Stimulated activated CD4-positive, alpha-beta T cell treated with anti-CD3 and anti-CD28 coated beads, Interleukin-4, amount 100 ng/mL, for 24 hours (primary cell): Measurements from ENCODE around the gene VRK2.
"Not testable (repeated sequence)": the region's sequence is repeated elsewhere in the genome, so short reads cannot be mapped to it uniquely, and the experiment has no call there.

Experiments
- DNase-seq: peaks from one replicate; pipeline ENCODE4 v3.0.0-alpha.2; 2020

The VRK2 gene

DNA sequence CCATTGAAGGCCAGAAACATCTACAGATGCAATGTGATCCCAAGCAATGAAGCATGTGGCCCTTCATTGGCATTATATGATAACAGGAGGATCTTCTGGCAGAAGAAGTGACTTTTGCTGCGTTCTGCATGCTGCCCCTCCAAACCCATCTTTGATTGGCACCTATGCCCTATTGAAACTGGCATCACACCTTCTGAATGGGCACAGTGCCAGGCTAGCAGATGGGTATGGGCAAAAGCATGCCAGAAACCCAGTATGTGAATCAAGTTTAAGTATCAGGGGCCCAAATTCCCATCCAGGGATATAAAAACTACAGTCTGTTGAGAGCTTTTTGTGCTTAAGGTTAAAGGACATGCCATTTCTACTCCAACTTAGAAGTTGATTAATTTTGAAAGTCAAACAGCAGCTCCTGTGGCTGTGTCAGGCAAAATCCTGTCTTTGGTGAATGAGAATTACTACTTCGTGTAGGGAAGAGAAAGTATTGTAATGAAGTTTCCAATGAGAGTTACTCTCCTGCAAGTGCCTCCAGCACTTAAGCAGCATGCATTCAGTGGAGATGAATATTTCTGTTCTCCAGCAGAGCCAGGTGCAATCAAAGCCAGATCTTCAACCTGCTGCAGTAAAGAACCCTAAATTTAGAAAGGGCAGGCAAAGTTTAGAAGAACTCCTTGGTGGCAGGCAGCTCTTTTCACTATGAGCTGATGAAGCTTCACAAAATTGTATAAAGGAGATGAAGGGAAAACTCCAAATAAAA is 8.6 kb downstream of the VRK2 start:
- DNase-seq: no peak

DNA sequence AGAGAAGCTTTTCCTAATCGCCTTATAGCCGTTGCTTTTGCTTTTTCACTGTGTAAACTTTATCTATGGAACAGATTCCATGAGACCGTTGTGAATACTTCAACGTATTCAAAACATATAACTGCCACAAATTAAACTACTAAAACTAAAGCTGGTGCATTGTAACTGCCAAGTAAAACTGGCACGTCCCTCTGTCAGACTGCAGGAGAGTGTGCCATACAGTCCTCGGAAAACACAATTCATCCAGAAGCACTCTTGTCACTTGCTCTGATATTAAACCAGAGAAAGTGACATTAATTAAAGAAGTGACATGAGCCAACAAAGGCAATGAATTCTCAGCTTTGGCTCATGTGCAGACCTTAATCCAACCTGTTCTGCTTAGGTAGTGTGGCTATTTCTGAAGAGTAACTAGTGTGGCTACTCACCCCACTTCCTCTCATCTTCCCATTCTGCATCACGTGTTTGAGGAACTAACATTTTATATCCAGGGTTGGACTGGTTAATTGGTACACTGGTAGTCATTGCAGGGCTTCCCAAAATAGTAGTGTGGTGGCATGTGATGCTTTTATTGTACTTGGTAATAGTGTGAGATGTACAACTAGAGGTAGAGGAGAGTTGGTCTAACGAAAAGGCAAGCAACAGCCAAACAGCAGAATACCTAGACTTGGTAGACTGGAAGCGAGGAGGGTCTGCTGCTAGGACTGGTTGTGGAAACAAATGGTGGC is 9.7 kb downstream of the VRK2 start:
- no peak for DNase-seq

DNA sequence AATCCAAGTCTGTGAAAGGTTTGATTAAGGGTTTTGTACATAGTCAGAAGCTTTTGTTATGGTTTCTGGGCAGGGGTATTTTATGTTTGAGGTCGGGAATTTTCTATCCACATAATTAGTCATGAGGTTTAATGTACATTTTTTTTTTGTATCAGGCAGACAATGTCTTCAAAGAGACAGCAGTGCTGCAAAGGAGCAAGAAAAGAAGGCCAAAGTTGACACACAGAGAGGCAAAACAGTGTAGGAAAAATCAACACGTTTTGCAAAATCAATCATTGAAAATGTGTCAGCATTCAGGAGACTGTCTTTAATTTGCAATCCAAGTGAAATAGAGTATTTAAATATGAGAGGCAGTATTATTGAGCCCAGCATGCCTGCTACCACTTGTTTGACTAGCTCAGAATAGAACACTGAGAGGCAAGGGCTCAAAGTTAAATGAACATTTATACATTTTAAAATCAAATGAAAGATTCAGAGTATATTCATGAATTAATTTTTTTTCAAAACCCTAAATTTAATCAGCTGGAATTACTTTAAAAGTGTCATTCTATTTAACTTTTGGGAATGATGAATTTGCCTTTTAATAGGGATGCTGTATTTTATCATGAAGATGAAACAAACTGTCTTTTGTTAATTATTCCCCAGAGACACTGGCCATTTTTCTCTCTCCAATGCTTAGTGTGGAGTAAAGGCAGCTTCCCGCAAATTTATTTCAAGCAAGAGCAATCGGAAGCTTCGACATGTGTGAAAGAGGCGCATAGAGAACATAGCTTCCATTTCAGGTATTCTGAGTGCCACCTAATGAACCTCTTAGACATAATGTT is 11.3 kb downstream of the VRK2 start:
- DNase-seq: no peak

DNA sequence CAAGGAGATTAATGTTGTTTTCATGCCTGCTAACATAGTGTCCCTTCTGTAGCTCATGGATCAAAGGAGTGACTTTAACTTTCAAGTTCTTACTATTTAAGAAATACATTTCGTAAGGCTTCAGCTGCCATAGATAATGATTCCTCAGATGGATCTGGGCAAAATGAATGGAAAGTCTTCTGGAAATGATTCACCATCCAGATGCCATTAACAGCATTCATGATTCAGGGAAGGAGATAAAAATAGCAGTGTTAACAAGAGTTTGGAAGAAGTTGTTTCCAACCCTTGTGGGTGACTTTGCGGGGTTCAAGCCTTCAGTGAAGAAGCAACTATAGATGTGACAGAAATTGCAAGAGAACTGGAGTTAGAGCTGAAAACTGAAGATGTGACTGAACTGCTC is 17.0 kb downstream of the VRK2 start:
- no peak for DNase-seq

DNA sequence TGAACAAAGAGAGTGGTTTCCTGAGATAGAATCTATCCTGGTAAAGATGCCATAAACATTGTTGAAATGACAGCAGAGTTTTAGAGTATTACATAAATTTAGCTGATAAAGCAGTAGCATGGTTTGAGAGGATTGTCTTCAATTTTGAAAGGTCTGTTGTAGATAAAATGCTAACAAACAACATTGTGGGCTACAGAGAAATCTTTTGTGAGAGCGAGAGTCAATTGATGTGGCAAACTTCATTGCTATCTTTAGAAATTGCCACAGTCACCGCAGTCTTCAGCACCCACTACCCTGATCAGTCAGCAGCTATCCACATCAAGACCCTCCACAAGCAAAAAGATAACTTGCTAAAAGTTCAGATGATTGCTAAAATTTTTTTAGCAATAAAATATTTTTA is 17.5 kb downstream of the VRK2 start:
- no peak for DNase-seq

DNA sequence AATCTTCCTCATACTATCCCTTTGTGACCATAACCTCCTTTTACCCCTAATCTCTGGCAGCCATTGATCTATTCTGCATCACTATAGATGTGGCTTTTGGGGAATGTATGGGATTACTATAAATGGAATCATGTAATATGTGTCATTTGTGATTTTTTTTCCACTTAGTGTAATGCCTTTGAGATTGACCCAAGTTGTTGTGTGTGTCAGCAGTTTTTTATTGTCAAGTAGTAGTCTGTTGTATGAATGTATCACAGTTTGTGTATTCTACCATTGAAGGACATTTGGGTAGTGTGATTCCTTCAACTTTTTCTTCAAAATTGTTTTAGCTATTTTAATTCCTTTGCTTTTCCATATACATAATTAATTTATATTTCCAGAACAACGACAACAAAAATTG is 18.6 kb downstream of the VRK2 start:
- DNase-seq: no peak

DNA sequence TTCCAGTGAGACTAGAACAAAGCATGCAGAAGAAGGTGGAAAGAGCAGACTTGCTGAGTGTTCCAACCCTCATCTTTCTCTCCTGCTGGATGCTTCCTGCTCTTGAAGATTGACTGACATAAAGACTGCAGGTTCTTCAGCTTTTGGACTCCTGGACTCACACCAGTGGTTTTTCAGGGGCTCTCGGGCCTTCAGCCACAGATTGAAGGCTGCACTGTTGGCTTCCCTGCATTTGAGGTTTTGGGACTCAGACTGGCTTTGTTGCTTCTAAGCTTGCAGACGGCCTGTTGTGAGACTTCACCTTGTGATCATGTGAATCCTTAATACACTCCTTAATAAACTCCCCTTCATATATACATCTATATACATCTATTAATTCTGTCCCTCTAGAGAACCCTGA is 20.4 kb downstream of the VRK2 start:
- DNase-seq: no peak

DNA sequence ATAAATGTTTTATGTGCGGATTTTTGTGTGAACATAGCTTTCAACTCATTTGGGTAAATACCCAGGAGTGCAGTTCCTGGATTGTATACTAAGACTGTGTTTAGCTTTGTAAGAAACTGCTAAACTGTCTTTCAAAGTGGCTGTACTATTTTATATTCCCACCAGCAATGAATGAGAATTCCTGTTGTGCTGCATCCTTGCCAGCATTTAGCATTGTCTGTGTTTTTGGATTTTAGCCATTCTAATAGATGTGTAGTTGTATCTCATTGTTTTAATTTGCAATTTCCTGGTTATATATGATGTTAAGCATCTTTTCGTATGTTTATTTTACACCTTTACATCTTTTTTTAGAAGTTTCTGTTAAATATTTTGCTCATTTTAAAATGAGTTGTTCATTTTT is 24.2 kb downstream of the VRK2 start:
- no peak for DNase-seq

DNA sequence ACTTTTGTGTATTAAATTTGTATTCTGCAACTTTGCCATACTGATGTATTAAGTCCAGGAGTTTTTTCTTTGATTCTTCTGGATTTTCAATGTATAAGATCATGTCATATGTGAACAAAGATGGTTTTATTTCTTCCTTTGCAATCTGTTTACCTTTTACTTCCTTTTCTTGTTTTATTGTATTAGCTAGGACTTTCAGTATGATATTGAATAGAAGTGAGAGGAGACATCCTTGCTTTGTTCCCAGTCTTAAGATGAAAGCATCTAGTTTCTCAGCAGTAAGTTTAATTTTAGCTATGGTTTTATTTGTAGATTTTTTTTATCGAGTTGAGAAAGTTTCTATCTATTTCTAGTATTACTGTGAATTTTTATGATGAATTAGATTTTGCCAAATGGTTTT is 25.5 kb downstream of the VRK2 start:
- no peak for DNase-seq

DNA sequence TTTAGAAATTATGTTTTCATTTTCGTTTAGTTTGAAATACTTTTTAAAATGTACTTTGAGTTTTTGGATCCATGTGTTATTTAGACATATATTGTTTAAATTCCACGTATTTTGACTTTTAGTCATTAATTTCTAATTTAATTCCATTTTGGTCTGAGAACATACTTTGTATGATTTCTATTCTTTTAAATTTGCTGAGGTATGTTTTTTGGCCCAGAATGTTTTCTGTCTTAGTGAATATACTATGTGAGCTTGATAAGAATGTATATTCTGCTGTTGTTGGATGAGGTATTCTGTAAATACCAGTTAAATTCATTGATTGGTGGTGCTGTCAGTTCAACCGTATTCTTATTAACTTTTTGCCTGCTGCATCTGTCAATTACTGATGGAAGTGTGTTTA is 26.4 kb downstream of the VRK2 start:
- DNase-seq: no peak

DNA sequence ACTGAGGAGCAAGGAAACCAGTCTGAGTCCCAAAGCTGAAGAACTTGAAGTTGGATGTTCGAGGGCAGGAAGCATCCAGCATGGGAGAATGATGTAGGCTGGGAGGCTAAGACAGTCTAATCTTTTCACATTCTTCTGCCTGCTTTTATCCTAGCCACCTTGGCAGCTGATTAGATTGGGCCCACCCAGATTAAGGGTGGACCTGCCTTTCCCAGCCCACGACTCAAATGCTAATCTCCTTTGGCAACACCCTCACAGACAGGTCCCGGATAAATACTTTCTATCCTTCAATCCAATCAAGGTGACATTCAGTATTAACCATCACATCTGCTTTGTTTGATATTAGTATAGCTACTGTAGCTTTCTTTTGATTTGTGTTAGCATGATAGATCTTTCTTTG is 27.1 kb downstream of the VRK2 start:
- DNase-seq: no peak

DNA sequence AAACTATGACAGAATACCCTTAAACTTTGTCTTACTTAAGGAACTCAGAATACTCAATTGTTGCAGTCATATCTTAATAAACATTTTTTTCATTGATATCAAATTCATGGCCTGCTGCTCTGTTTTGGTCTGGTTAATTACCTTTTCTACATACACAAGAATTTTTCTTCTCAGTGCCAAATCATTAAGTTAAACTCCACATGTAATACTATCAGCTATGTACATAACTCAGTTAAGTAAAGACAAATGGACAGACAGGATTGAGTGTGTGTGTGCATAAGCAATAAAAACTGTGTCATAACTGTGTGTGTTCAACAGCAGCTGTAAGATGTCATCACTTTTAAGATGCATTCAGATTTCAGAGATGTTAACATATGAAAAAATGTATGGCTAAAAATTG is 34.4 kb downstream of the VRK2 start:
- no peak for DNase-seq

DNA sequence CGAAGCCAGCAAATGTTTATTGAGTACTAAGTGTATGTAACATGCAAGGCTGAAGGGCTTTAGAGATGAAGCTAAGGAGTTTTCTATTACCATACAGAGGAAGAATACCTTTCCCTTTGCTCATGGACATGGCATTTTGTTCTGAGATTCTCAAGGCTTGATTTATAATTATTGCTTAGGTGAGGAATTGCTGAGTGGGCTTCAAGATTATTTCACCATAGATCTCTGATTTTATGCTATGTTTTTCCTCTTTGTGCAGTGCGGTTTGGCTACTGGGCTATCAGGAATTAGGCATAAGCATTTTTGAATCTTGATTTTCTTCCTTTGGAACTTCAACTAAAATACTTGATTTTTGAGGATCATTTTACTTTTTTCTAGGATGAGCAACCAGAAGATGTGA is 42.5 kb downstream of the VRK2 start:
- DNase-seq: no peak

DNA sequence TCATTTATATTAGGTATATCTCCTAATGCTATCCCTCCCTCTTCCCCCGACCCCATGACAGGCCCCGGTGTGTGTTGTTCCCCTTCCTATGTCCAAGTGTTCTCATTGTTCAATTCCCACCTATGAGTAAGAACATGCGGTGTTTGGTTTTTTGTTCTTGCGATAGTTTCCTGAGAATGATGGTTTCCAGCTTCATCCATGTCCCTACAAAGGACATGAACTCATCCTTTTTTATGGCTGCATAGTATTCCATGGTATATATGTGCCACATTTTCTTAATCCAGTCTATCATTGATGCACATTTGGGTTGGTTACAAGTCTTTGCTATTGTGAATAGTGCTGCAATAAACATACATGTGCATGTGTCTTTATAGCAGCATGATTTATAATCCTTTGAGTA is 46.2 kb downstream of the VRK2 start:
- DNase-seq: not testable (repeated sequence)

DNA sequence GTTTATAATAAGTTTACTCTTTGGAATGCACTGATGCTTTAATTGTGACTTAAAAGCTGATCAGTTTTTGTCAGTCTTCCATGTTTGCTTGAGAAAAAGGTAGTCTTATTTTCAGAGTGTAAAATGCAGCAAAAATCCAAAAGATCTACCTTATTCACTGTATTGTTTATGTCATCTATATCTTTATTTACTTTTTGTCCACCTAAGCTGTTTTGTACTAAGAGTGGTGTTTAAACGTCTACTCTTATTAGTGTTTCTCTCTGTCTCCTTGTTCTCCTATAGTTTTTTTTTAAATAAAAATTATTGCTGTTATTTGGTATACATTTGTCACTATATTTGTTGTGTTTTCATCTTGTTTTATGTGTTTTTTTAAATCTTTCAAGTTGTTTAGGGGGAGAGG is 50.4 kb downstream of the VRK2 start:
- no peak for DNase-seq

DNA sequence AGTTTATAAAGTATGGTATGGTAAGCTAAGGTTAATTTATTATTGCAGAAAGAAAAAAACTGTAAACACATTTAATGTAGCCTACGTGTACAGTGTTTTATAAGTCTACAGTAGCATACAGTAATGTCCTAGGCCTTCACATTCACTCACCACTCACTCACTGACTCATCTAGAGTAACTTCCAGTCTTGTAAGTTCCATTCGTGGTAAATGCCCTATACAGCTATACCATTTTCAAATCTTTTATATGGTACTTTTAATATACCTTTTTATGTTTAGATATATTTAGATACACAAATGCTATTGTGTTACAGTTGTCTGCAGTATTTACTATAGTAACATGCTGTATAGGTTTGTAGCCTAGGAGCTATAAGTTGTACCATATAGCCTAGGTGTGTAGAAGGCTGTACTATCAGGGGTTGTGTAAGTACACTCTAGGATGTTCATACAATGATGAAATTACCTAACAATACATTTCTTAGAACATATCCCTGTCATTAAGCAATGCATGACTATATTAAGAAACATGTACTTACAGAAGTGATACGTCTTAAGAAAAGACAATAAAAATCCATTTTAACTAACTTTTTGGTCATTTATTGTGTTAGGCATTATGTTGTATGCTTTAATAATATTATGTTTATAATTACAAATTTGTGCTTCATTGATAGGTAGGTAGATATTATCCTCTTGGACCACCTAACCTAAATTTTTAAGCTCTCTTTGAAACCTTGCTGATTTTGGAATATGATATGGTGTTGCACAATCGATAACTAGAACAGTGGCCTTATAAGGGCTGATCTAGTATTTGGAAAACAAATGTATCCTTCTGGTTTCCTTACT is 51.9 kb downstream of the VRK2 start:
- DNase-seq: no peak

DNA sequence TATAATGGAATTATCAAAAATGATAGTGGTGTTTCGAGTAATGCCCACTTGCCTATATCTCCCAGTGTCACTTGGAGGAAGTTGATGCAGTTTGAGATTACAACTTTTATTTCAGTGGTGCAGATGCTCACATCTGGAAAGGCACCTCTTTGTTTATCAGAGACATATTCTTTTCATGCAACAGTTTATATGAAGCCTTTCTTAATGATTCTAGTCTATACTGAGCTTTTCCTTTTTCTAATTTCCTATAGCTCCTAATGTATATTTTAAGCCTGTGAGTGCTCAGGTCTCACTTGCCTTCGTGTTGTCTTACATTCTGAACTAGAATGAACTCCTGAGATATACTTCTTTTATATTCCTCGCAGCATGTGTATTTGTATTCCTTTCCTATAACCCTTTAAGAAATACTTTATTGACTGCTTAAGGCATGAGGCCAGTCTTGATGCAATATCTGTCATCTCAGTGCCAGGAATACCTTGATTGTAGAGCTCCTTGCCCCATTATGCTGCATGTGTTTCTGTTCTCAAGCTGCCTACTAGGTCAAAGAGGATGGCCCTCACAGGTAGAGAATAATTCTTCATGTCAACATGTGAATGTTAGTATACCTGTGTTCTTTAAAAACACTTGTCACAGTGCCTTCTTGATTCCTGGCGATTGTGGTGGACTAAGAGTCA is 52.6 kb downstream of the VRK2 start:
- DNase-seq: no peak

DNA sequence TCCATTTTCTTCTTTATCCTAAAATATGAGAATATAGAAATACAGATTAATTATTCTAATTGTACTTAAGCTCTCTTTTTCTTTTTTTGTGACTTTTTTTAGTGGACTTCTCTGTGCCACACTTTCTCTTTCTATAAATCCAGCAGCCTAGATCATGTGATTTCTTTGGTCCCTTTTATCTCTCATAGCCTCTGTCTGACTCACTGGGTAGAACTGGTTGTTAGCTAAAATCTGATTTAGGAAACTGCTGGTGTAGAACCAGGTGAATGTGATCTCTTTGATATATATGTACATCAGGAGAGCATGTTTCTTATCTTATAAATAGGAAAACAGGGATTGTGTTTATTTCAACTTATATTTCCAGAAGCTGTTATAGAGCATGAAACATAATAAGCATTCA is 54.9 kb downstream of the VRK2 start:
- no peak for DNase-seq

DNA sequence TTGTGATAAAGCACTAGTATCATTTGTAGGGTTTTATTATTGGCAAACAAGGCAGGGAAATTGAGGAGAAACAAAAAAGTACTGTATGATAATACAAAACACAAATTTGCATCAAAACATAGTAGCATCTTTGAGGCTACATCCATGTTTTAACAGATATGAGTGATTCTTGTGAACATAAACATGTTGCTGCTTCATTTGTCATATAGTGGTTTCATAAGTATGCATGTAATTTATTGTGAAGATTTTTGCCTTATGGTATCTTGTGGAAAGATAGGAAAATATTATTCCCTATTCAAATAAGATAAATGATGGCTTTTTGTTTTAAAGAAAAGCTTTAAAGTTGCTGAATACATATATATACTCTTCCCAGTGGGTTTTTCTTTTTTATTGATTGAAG is 60.3 kb downstream of the VRK2 start:
- no peak for DNase-seq

DNA sequence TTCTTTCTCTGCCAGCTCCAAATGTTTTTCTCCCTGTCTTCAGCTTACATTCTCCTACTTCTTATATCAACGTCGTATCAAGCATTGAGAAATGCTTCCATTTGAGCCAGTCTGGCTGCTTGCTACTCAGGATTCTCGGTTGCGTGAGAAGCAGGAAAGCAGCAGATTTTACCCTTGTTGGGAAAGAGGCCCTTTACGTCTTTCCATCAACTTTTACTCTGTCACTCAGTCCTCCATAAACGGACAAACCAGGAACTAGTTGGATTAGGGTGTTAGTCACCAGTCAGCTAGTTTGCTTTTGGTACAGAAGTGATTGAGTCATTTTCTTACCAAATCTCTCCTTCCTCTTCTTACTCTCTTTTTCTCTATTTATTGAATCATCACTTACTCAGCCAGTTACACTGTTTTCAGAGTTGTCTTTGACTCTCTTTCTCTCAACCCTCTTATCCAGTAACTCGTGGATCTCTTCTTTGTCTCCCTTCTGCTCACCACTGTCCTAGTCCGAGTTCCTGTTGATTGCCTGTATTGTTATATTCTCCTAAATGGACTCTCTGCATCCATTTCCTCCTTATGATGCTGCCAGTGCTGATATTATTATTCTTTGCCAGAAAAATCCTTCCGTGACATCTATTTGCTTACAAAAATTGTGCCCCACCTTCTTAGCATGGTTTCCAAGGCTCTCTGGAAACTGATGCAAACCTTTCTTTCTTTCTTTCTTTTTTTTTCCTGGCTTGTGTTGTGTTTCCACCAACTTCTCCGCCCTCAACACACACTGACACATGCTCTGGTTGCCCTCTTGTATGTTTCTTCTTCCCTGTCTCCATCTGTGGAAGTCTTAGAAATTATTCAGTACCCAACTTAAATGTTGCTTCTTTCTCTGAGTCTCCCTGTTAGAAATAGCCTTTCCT is 61.5 kb downstream of the VRK2 start:
- DNase-seq: no peak

DNA sequence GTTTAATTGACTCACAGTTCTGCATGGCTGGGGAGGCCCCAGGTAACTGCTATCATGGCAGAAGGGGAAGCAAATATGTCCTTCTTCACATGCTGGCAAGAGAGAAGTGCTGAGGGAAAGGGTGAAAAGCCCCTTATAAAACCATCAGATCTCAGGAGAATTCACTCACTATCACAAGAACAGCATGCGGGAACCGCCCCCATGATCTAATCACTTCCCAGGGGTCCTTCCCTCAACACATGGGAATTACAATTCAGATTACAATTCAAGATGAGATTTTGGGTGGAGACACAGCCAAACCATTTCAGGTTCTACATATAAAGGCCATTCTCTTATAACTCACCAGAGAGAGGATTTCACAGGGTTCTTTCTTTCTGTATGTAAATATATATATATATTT is 62.9 kb downstream of the VRK2 start:
- DNase-seq: no peak
